GM12892 (cell line): Measurements from ENCODE around the gene OSBP2.

Experiments
- DNase-seq: peaks from one replicate; pipeline ENCODE4 v3.0.0; 2011; ENCODE audit not compliant: insufficient read length
- FAIRE-seq: peaks from 2 replicates; lab custom pipeline; 2011; peaks lifted over from hg19 to GRCh38; lab: Jason Lieb, UNC
- POLR2A ChIP-seq: IDR thresholded peaks from 2 replicates; pipeline ENCODE4 v1.6.1; 2011; ENCODE audit warnings: low read depth, low read length, control low read depth
- POLR2AphosphoS5 ChIP-seq: IDR thresholded peaks from 2 replicates; pipeline ENCODE4 v1.6.1; 2011; ENCODE audit warnings: low read depth, low read length, control low read depth
- TAF1 ChIP-seq: IDR thresholded peaks from 2 replicates; pipeline ENCODE4 v1.6.1; 2011; ENCODE audit warnings: low read depth, mild to moderate bottlenecking, control low read depth, low read length, borderline replicate concordance

The OSBP2 gene

GRCh38 chr22:30685178-30685577 is 9.5 kb upstream of the OSBP2 start:
- DNase-seq (no peak), FAIRE-seq (no peak)
- no peak for TF ChIP-seq TAF1
- no peak for TF ChIP-seq POLR2A
- no peak for TF ChIP-seq POLR2AphosphoS5

- no peak for TF ChIP-seq POLR2A
- no peak for TF ChIP-seq TAF1
- TF ChIP-seq POLR2AphosphoS5 = no peak
- DNase-seq (no peak), FAIRE-seq (no peak)
These were observed 7.3 kb upstream of the OSBP2 start for GRCh38 chr22:30687358-30687757.

- no peak for DNase-seq
- TF ChIP-seq TAF1 (no peak), POLR2A (no peak), POLR2AphosphoS5 (no peak)
- no peak for FAIRE-seq
These were observed 5.1 kb upstream of the OSBP2 start for GRCh38 chr22:30689622-30690021.

GRCh38 chr22:30691204-30691603 is 3.5 kb upstream of the OSBP2 start:
- DNase-seq = no peak
- TF ChIP-seq POLR2A = no peak
- FAIRE-seq = no peak

- no peak for FAIRE-seq
- TF ChIP-seq POLR2AphosphoS5 = no peak
- TF ChIP-seq POLR2A = no peak
- TF ChIP-seq TAF1 = no peak
These were observed 469 bp upstream of the OSBP2 start for GRCh38 chr22:30694171-30694639.

GRCh38 chr22:30695351-30695851 is 727 bp downstream of the OSBP2 start:
- TF ChIP-seq POLR2AphosphoS5 = no peak
- TF ChIP-seq POLR2A = no peak
- no peak for TF ChIP-seq TAF1
- FAIRE-seq (no peak), DNase-seq (no peak)

More at GRCh38 chr22:30694171-30694639, 469 bp upstream of the OSBP2 start:
- peak; percentile 25 for DNase-seq

- FAIRE-seq (no peak), DNase-seq (no peak)
- TF ChIP-seq POLR2AphosphoS5 (no peak), TAF1 (no peak), POLR2A (no peak)
These were observed 1.4 kb downstream of the OSBP2 start for GRCh38 chr22:30695871-30696655.

GRCh38 chr22:30697975-30698374 is 3.3 kb downstream of the OSBP2 start:
- DNase-seq (no peak), FAIRE-seq (no peak)
- TF ChIP-seq POLR2A = no peak
- no peak for TF ChIP-seq TAF1
- TF ChIP-seq POLR2AphosphoS5 = no peak

- no peak for FAIRE-seq
- TF ChIP-seq TAF1 (no peak), POLR2A (no peak)
- no peak for DNase-seq
These were observed 7.2 kb downstream of the OSBP2 start for GRCh38 chr22:30701872-30702271.

GRCh38 chr22:30702856-30703255 is 8.2 kb downstream of the OSBP2 start:
- DNase-seq (no peak), FAIRE-seq (no peak)
- TF ChIP-seq TAF1 = no peak
- TF ChIP-seq POLR2A = no peak
- TF ChIP-seq POLR2AphosphoS5 = no peak

GRCh38 chr22:30704978-30705377 is 10.3 kb downstream of the OSBP2 start:
- FAIRE-seq = no peak
- no peak for DNase-seq
- TF ChIP-seq POLR2A (no peak), TAF1 (no peak), POLR2AphosphoS5 (no peak)
